Activated CD8-positive, alpha-beta memory T cell treated with anti-CD3 and anti-CD28 coated beads, Interleukin-2, amount 50 U/mL, for 4 hours (primary cell): ENCODE data around the gene GALNT18.
A peak's percentile ranks its signal among the peaks of the same experiment; 100 is the strongest.

Source experiments
- DNase-seq: peaks from one replicate; pipeline ENCODE4 v3.0.0-alpha.2; 2020

The GALNT18 gene

GRCh38 chr11:11291041-11292015 lies 330.5 kb downstream of the GALNT18 start:
- no peak for DNase-seq

- no peak for DNase-seq
These were observed 331.5 kb downstream of the GALNT18 start for GRCh38 chr11:11290354-11290753.

- no peak for DNase-seq
These were observed 332.1 kb downstream of the GALNT18 start for GRCh38 chr11:11289669-11290068.

- DNase-seq = no peak
These were observed 332.7 kb downstream of the GALNT18 start for GRCh38 chr11:11288972-11289616.

GRCh38 chr11:11284481-11284880 lies 337.3 kb downstream of the GALNT18 start:
- no peak for DNase-seq

- no peak for DNase-seq
These were observed 340.2 kb downstream of the GALNT18 start for GRCh38 chr11:11281626-11282025.

- no peak for DNase-seq
These were observed 341.0 kb downstream of the GALNT18 start for GRCh38 chr11:11280826-11281225.

- no peak for DNase-seq
These were observed 341.7 kb downstream of the GALNT18 start for GRCh38 chr11:11279956-11280689.

GRCh38 chr11:11272254-11272653 lies 349.6 kb downstream of the GALNT18 start:
- no peak for DNase-seq

GRCh38 chr11:11270236-11270775 lies 351.5 kb downstream of the GALNT18 start:
- no peak for DNase-seq

- no peak for DNase-seq
These were observed 353.1 kb downstream of the GALNT18 start for GRCh38 chr11:11268706-11269105.

- no peak for DNase-seq
These were observed 353.7 kb downstream of the GALNT18 start for GRCh38 chr11:11268119-11268518.

GRCh38 chr11:11267312-11267711 lies 354.5 kb downstream of the GALNT18 start:
- no peak for DNase-seq

- DNase-seq = peak; percentile 35
These were observed 355.7 kb downstream of the GALNT18 start for GRCh38 chr11:11265994-11266606.

- no peak for DNase-seq
These were observed 356.5 kb downstream of the GALNT18 start for GRCh38 chr11:11265320-11265719.

GRCh38 chr11:11263238-11264005 lies 358.4 kb downstream of the GALNT18 start:
- no peak for DNase-seq

- DNase-seq = no peak
These were observed 359.5 kb downstream of the GALNT18 start for GRCh38 chr11:11262171-11262920.

GRCh38 chr11:11261629-11262028 lies 360.2 kb downstream of the GALNT18 start:
- no peak for DNase-seq

- no peak for DNase-seq
These were observed 360.9 kb downstream of the GALNT18 start for GRCh38 chr11:11260903-11261302.

GRCh38 chr11:11253995-11254394 lies 367.8 kb downstream of the GALNT18 start:
- no peak for DNase-seq

GRCh38 chr11:11253497-11253896 lies 368.3 kb downstream of the GALNT18 start:
- no peak for DNase-seq
